ENCODE results near the gene BAK1. TPM values are rescaled to one million over a fixed set of nuclear protein-coding genes. Genes with fewer than 3 reads are reported as not detected.
A peak's percentile ranks its signal among the peaks of the same experiment; 100 is the strongest.

BAK1 gene
- total and polyA plus RNA-seq, 2 of the 13 experiments (the other 11 are each of a cell fraction or from before 2014, with no cell fraction given), result 15.0 to 23.8 TPM

- TF ChIP-seq PRDM10 (CRISPR knock-in tag; IDR thresholded peaks at IDR 0.05; ENCODE audit: low read depth) (peak; percentile 13; the same call in 1 of the 2 replicates), HNF4A (CRISPR knock-in tag; IDR thresholded peaks at IDR 0.05) (no peak), ZEB1 (IDR thresholded peaks at IDR 0.05; ENCODE audit: insufficient replicate concordance, low read depth) (no peak), SOX6 (IDR thresholded peaks at IDR 0.05) (no peak), SOX6 (CRISPR knock-in tag; IDR thresholded peaks at IDR 0.05) (0 out of 2 replicates have a peak, but pooled peaks have one; percentile 10), CREB1 (IDR thresholded peaks at IDR 0.05) (no peak), CREB1 (CRISPR knock-in tag; IDR thresholded peaks at IDR 0.05) (no peak), XRCC5 (optimal IDR thresholded peaks at IDR 0.05; ENCODE audit: low read length) (peak; percentile 23), KLF12 (CRISPR knock-in tag; IDR thresholded peaks at IDR 0.05; ENCODE audit: borderline replicate concordance) (no peak), CHD2 (IDR thresholded peaks at IDR 0.05; ENCODE audit: low read depth, low read length) (no peak), BRD4 (CRISPR knock-in tag; IDR thresholded peaks at IDR 0.05) (no peak), RXRA (CRISPR knock-in tag; IDR thresholded peaks at IDR 0.05) (peak; percentile 35; the same call in 1 of the 2 replicates), TCF7L2 (IDR thresholded peaks at IDR 0.05; ENCODE audit: low read depth, low read length) (no peak), ZNF264 (CRISPR knock-in tag; IDR thresholded peaks at IDR 0.05) (no peak), ZSCAN9 (CRISPR knock-in tag; IDR thresholded peaks at IDR 0.05; ENCODE audit: borderline replicate concordance) (no peak), MED8 (CRISPR knock-in tag; IDR thresholded peaks at IDR 0.05; ENCODE audit: insufficient replicate concordance) (no peak), ZNF777 (CRISPR knock-in tag; IDR thresholded peaks at IDR 0.05) (peak; percentile 72; the same call in 1 of the 2 replicates), SAP130 (CRISPR knock-in tag; IDR thresholded peaks at IDR 0.05; ENCODE audit: low read depth) (peak; percentile 46), SCMH1 (CRISPR knock-in tag; IDR thresholded peaks at IDR 0.05; ENCODE audit: borderline replicate concordance) (no peak), ZNF790 (CRISPR knock-in tag; IDR thresholded peaks at IDR 0.05; ENCODE audit: borderline replicate concordance) (no peak), ASH2L (IDR thresholded peaks at IDR 0.05; ENCODE audit: insufficient read length, low read depth, low read length) (peak; percentile 27), ZNF770 (CRISPR knock-in tag; IDR thresholded peaks at IDR 0.05) (peak; percentile 90), NR1H2 (CRISPR knock-in tag; IDR thresholded peaks at IDR 0.05; ENCODE audit: borderline replicate concordance, low read depth) (no peak), ZSCAN31 (CRISPR knock-in tag; IDR thresholded peaks at IDR 0.05; ENCODE audit: low read depth) (no peak), ZBTB7B (CRISPR knock-in tag; IDR thresholded peaks at IDR 0.05) (0 out of 2 replicates have a peak, but pooled peaks have one; percentile 15)
Observed at GRCh38 chr6:33621711-33622388, 41.8 kb upstream of the BAK1 start (continued).

Measured in HepG2 (cell line).